ENCODE measurements around the gene TRIM59. TPM values are rescaled to one million over a fixed set of nuclear protein-coding genes. Genes with fewer than 3 reads are reported as not detected.

Gene TRIM59, protein sequence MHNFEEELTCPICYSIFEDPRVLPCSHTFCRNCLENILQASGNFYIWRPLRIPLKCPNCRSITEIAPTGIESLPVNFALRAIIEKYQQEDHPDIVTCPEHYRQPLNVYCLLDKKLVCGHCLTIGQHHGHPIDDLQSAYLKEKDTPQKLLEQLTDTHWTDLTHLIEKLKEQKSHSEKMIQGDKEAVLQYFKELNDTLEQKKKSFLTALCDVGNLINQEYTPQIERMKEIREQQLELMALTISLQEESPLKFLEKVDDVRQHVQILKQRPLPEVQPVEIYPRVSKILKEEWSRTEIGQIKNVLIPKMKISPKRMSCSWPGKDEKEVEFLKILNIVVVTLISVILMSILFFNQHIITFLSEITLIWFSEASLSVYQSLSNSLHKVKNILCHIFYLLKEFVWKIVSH
- 0.51 TPM for total RNA-seq
- long read RNA-seq, result 0 reads

DNA sequence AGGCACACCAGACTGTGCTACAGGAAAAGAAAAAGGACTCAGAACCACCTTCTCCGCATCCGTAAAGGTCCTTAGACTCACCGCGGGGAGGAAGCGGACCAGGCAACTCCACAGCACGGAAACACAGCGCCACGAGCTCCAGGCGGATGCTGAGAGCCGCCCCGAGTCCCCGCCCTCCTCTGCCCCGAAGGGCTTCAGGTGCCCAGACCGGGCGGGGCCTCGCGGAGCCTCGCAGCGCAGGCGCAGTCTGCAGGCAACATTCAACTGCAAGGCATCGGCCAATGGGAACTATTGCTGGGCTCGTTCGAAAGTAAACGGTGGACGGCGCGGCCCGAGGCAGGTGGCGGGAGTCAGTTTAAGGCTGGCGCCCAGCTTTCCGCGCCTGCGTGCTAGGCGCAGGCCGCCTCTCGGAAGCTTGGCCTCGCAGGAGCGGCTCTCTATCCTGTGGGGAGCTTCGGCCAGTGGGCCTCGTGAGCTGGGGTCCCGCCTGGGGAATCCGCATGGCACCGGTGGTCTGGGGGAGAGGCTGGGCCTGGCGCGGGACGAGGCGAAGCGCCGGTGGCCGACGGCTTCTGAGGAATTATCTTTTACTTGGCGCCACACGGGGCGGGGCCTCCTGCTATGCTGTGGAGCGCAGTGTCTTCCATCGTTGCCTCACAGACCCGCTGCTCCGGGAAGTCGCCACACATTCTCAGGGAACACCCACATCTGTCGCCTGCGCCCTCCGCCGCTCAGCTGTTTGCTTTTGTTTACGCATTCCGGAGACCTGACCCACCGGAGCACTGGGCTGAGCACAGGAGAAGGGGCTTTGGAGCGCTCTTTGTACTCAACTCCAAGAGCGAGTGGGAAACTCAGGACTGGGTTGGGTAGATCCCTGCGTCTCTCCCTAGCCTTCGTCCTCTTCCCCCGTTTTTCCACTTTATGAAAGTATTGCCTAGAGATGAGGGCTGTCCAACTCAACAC, at the start of gene TRIM59:
Gene TRIM59 (minus strand): TSS at position 151 of the 963 bp plus-strand sequence. CDS start 10,603 bp downstream, outside the sequence.
- intact Hi-C loops (cut with DNase I), result no loop called here
- peak; percentile 95 for DNase-seq (ENCODE audit: low spot score)

DNA sequence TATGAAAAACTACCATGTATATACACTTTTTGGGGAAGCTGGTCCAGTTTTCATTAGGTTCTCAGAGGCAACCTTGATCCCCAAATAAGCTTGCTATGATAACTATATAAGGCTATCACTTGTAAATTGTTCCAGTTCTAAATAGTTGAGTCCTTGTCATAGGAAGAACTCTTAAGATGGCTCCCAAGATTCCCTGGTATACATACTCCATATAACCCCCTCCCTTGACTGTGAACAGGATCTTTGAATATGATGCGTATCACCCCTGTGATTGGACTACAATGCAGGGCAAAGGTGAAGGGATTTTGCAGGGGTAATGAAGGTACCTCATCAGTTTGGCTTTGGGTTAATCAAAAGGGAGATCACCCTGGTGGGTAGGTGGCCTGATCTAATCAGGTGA, 48.6 kb upstream of the TRIM59 start:
- intact Hi-C loops (cut with DNase I), result no loop called here
- no peak for DNase-seq (ENCODE audit: low spot score)

DNA sequence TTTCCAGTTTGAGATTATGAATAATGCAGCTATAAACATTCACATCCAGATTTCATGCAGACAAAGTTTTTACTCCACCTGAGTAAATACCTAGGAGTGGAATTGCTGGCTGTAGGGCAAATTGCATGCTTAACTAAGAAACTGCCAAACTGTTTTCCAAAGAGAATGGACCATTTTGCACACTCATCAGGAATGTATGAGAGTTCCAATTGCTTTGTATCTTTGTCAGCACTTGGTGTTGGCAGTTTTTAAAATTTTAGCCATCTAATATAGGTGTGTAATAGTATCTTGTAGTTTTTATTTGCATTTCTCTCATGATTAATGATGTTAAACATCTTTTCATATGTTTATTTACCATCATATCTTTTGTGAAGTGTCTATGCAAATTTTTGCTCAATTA, 40.6 kb upstream of the TRIM59 start:
- intact Hi-C loops (cut with DNase I), result no loop called here
- no peak for DNase-seq (ENCODE audit: low spot score)

DNA sequence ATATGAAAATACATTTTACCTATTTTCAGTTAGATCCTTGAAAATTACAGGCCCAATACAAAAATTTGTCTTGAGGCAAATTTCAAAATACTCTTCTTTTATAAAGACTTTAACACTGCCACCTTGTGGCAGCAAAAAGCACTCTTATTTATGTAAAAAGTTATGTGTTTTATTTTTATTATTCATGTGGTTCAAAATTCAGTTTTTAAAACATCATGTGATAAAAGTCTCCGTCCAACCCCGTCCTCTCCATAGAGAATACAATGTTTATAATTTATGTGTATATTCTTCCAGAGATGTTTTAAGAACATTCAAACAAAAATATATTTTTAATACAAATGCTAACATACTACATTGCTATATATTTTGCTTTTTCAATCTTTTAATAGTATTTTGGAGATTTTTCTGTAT, 36.9 kb upstream of the TRIM59 start:
- intact Hi-C loops (cut with DNase I), result no loop called here
- DNase-seq (ENCODE audit: low spot score), result no peak

DNA sequence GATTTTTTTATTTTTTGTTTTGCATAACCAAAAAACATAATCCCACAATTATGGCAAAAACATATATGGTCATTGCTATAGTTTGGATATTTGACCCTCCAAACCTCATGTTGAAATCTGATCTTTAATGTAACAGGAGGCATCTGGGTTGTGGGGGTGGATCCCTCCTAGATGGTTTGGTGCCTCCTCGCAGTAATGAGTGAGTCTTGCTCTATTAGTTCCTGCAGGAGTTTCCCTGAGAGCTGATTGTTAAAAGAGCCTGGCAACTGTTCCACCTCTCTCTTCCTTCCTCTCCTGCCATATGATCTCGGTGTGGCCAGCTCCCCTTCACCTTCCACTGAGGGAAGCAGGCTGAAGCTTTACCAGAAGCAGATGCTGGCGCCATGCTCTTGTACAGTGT, 33.2 kb upstream of the TRIM59 start:
- no peak for DNase-seq (ENCODE audit: low spot score)
- intact Hi-C loops (cut with DNase I), result no loop called here

DNA sequence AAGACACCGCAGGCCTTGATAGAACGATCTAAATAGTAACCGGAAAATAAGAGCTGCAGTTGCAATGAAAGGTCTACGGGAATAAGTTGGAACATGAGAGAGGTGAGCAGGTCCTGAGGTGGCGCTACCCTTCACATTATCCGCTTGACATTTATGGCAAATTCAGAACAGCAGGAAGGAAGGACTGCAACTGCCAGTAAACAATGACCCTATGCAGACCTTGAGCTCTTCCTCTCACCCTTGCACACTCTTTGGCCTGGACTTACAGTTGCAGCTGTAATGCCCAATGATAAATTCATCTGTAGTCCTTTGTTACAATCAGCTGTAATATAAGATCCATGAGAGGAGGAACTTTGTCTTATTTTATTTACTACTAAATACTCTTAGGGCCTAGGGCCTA, 32.3 kb upstream of the TRIM59 start:
- DNase-seq (ENCODE audit: low spot score), result no peak
- intact Hi-C loops (cut with DNase I), result no loop called here

DNA sequence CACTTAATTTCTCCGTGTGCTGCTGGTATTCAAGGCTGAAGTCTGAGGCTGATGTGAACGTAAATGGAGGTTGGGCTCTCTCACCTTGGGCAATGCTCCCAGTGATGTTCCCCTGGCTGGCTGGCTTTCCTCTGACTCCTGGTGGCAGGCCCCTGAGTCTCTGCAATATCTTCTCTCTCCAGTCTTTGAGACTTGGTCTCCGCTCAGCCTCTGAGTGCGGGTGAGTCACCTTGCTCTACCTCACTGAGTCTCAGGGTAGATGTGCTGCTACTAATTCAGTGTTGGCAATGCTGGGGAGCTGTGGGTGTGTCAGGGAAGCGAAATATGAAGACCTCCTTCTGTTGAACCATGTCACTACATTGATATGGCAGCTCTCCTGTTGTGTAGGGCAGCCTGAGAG, 31.3 kb upstream of the TRIM59 start:
- intact Hi-C loops (cut with DNase I), result no loop called here
- DNase-seq (ENCODE audit: low spot score), result no peak

DNA sequence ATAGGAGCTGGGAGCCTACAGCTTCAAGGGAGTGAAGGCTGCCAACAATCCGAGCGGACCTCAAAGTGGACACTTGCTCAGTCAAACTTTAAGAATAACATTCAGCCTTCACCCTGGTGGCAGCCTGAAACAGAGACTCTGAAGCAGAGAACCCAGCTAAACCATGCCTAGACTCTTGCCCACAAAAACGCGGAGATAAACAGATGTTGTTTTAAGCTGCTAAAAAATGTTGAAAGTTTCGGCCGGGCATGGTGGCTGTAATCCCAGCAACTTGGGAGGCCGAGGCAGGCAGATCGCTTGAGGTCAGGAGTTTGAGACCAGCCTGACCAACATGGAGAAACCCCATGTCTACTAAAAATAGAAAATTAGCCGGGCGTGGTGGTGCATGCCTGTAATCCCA, 29.8 kb upstream of the TRIM59 start:
- intact Hi-C loops (cut with DNase I), result no loop called here
- no peak for DNase-seq (ENCODE audit: low spot score)

DNA sequence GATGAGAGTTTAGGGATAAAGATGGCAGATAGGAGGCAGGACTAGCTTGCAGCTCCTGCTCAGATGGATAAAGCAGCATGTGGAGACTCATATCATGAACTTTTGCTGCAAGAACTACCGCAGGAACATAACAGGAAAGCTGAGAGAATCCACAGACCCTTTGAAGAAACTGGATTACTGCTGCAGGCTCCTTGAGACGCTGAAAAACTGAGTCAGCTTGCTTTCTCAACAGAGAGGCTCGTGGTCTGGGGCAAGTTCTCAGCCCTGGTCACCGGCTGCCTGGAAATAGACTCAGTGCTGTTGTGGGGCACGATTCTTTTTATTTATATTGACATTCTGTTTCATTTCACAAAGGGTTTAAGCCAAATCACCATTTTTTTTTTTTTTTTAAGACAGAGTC, 28.8 kb upstream of the TRIM59 start:
- no peak for DNase-seq (ENCODE audit: low spot score)
- intact Hi-C loops (cut with DNase I), result no loop called here

DNA sequence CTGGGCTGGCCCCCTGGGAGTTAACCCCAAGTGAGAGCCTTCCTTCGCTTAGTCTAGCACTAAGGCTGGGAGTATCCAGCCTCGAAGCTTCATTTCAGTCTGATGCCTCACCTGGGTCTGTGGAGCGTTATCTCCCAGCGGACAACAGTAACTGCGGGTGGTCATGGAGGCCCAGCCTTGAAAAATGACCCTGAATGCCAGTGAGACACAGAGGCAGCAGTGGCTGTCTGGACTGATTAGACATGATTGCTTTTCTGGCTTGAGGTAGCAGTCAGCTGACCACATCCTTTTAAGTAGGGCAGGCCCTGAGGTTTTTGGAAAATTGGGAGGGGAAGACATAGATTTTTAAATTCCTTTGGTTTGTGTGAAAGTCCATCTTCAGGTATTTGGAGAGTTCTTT, 28.2 kb upstream of the TRIM59 start:
- intact Hi-C loops (cut with DNase I), result no loop called here
- DNase-seq (ENCODE audit: low spot score), result no peak

DNA sequence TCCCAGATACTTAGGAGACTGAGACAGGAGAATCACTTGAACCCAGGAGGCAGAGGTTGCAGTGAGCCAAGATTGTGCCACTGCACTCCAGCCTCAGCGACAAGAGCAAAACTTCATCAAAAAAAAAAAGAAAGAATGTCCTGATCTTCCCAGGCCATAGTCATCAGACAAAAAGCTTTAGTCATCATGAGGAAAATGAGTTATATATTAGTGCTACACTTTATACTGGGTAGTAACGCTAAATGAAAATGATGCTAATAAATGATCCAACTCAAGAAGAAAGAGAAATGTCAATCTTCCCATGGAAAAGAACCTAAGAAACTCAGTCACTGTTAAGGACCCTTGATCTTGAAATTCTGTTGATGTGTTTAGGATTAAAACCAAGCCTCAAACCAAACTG, 26.3 kb upstream of the TRIM59 start:
- no peak for DNase-seq (ENCODE audit: low spot score)

DNA sequence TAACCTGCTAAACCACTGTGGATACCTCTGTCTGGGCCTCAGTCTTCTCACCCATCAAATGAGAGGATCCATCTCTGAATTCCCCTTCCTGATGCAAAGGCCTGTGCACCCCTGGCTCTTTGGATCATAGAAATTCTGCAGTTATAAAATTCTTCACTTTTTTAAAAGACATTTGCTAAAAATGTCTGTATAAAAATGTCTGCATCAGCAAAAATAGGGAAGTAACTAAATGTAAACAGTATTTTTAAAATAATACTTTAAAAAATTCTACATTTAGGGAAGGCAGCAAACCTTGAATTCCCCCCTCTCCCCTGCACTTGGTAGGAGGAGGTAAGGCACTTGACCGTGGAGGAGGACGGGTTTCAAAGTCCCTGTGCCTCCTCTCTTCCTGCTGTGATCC, 25.6 kb upstream of the TRIM59 start:
- no peak for DNase-seq (ENCODE audit: low spot score)
- intact Hi-C loops (cut with DNase I), result no loop called here

More for the DNA sequence above, 26.3 kb upstream of the TRIM59 start:
- intact Hi-C loops (cut with DNase I), result no loop called here

DNA sequence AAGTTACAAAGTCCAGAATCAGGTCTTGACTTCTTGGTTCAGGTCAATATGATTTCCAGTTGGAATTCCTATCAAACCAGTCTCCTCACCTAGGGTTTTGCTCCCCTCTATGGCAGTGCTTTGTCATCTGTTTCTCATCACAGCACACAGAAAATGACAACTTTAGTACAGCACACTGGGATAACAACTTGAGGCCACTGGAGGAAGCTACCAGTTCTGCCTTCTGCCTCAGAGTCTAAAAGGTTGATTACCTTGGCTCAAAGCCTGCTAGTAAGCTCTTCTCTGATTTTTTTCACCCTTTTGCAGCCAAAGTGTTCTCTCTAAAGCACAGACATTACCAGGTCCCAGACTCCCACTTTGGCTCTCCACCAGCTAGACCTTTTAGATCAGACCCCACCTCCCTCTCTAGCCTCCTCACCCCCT, 24.8 kb upstream of the TRIM59 start:
- no peak for DNase-seq (ENCODE audit: low spot score)
- intact Hi-C loops (cut with DNase I), result no loop called here

DNA sequence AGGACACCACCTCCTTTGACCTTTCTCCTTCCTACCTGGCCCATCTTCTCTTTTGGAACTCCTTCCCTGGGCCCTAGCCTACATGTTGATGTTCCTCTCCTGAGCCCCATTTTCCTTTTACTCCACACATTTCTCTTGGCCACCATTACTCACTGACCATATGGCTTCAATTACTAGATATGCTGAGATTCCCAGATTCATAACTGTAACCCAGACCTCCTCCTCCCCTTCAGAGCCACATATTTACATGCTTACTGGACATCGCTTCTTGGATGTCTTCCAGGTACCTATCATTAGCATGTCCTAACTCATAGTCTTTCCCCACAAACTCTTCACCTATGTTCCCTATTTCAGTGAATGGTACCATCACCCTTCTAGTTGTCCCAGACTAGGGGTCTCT, 24.4 kb upstream of the TRIM59 start:
- no peak for DNase-seq (ENCODE audit: low spot score)
- intact Hi-C loops (cut with DNase I), result no loop called here

DNA sequence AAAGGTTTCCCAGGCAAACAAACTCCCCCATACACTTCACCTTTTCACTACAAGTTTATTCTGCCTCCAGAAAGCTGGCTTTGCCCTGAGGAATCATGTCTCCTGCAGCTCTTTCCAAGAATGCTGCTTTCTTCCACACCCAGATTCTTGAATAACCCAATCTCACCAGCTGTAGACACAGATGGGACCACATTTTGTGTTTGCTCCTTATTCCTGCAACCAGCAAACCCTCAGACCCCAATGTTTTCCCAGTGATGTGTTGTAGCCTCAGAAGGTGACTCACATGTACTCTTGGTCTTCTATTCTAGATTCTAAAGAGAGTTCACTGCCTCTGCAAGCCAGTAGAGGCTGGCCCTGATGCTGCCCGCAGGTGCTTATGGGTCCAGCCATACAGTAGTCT, 23.6 kb upstream of the TRIM59 start:
- intact Hi-C loops (cut with DNase I), result no loop called here
- DNase-seq (ENCODE audit: low spot score), result no peak

DNA sequence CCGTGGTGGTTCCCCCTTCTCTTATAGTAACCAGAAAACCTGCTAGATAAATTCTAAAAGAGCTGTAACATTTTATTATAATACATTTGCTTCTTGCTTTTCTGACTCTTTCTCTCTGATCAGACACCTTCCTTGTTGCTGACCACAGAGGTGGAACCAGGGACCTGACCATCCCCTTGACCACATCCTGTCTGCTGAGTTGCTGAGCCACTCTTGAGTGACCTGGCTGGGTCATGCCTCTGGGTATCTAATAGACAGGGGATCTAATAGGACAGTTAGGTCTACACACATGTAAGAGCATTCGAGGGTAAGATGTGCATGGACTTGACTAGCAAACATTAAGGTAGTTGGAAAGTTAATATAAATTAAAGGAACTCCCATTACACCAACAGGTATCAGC, 22.8 kb upstream of the TRIM59 start:
- intact Hi-C loops (cut with DNase I), result no loop called here
- DNase-seq (ENCODE audit: low spot score), result no peak

DNA sequence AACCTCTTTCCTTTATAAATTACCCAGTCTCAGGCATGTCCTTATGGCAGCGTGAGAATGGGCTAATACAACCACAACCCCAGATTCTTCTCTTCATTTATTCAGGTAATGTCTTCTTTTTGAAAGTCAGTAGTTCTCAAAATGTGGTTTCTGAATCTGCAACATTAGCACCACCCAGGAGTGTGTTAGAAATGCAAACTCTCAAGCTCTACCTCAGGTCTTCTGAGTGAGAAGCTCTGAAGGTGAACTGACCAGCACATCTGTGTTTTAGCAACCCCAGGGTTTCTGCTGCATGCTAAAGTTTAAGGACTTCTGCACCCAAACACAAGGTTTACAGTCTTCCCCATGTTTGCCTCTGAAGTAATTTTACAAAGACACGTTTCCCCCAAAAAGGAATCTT, 22.3 kb upstream of the TRIM59 start:
- DNase-seq (ENCODE audit: low spot score), result no peak
- intact Hi-C loops (cut with DNase I), result no loop called here

DNA sequence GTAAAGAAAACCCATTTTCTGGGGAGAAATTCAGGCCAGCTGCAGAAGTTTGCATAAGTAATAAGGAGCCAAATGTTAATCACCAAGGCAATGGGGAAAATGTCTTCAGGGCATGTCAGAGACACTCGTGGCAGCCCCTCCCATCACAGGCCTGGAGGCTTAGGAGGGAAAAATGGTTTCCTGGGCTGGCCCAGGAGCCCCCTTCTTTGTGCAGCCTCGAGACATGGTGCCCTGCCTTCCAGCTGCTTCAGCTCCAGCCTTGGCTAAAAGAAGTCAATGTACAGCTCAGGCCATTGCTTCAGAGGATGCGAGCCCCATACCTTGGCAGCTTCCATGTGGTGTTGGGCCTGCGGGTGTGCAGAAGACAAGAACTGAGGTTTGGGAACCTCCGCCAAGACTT, 20.6 kb upstream of the TRIM59 start:
- no peak for DNase-seq (ENCODE audit: low spot score)
- intact Hi-C loops (cut with DNase I), result no loop called here

DNA sequence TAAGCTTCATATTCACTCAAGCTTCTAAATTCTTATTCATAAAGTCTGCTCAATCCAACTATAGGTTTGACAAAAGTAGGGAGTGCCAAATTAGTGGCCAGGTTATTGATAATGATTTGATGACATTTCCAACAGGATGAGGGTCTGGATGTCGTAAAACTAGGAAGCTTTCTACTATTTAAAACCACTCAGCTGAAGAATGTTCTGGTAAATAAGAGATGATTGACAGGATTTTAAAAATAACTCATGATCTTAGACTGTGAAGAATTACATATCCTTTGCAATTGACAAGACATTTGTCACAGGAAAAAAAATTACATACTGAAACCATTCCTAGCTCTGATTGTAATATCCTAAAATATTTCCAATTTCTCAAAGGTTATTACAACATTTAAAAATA, 15.4 kb upstream of the TRIM59 start:
- intact Hi-C loops (cut with DNase I), result no loop called here
- no peak for DNase-seq (ENCODE audit: low spot score)

DNA sequence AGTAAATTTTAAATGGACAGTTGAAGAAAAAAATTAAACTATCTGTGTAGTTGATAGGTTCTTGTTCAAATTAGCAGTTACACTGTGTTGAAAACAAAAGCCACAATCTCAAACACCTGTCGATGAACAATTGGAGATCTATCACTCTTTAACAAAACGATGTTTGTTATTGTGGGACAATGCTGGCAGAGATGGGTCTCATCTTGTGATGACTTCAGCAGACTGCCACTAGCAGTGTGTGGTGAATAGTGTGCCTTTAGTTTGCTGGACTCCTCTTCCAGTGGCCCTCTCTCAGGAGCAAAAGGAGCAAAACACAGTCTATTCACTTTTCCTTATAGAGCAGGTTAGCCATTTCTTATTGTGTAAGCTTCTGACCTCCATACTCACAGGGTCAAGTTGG, 14.7 kb upstream of the TRIM59 start:
- intact Hi-C loops (cut with DNase I), result no loop called here
- no peak for DNase-seq (ENCODE audit: low spot score)

DNA sequence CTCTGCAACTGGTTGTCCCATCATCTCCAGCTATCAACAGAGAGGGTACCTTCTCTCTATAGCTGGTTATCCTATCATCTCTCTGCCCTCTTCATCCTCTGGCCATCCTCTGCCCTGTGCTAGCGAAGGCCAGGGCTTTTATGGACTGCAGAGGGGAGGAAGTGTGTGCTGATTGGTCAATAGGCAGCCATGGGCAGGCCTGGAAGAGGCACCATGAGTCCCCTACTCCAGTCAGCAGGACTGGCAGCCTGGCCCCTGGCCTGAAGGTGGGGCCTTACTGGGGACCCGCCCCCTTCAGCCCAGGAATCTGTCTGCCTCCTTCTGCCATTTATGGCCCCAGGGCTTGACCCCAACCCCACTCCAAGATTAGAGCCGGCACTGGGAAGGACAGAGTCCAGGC, 10.4 kb upstream of the TRIM59 start:
- intact Hi-C loops (cut with DNase I), result no loop called here
- DNase-seq (ENCODE audit: low spot score), result no peak
